GM12878 (cell line): Measurements from ENCODE around the gene PLEKHH2. TPM values are rescaled to one million over a fixed set of nuclear protein-coding genes. Genes with fewer than 3 reads are reported as not detected.

Experiments
- ATAC-seq: fragments of 200-7000 bp; cut with Tn5 transposase; 3 replicates; pipeline ENCODE4 v1.9.1; 2020; ENCODE audit warnings: mild to moderate bottlenecking, moderate library complexity
- BruUV-seq: library from RNA; stranded (reverse); fragments of 400-500 nt; replicated peaks from 2 replicates; lab custom pipeline; 2021; lab: Mats Ljungman, UMichigan
- CTCF ChIA-PET: fragments of 300-600 bp; sonication (Branson Sonifier 250); formaldehyde crosslinking; extraction: SDS; loops from one replicate; lab custom pipeline; 2021; ENCODE audit warnings: inconsistent platforms; lab: Yijun Ruan, JAX
- POLR2A ChIA-PET: fragments of 350-600 bp; formaldehyde crosslinking; extraction: SDS; loops from one replicate; lab custom pipeline; 2021; ENCODE audit warnings: inconsistent platforms; lab: Charles Lee
- RAD21 ChIA-PET: fragments of 300-600 bp; sonication (Branson Sonifier 250); formaldehyde crosslinking; loops from one replicate; lab custom pipeline; 2023; ENCODE audit warnings: antibody characterized with exemption; ENCODE audit not compliant: unreplicated experiment; lab: Charles Lee
- SMC1A ChIA-PET: fragments of 300-600 bp; sonication (Branson Sonifier 250); formaldehyde crosslinking; loops from one replicate; lab custom pipeline; 2023; ENCODE audit not compliant: unreplicated experiment, uncharacterized antibody; lab: Charles Lee
- DNase-seq: peaks from one replicate; pipeline ENCODE4 v3.0.0-alpha.2; 2011; ENCODE audit warnings: low read depth, low spot score
- FAIRE-seq: peaks from 3 replicates; lab custom pipeline; 2011; peaks lifted over from hg19 to GRCh38; lab: Jason Lieb, UNC
- H2AFZ ChIP-seq: 2 replicates; pipeline ENCODE4 v1.6.0; 2011; ENCODE audit warnings: low read depth, low read length, control low read depth; ENCODE audit not compliant: control insufficient read depth
- H3K27ac ChIP-seq: 2 replicates; pipeline ENCODE4 v1.5.1; 2011; ENCODE audit warnings: control low read depth; ENCODE audit not compliant: control insufficient read depth, insufficient read depth
- H3K27me3 ChIP-seq, 2 experiments: replicated peaks in 1 of 2; 2 replicates each; pipeline versions ENCODE4 v1.6.0 to v1.6.1; 2011; ENCODE audit warnings: low read length in 1 of 2; ENCODE audit not compliant: control insufficient read depth in 2 of 2, insufficient read depth in 2 of 2
- H3K36me3 ChIP-seq, 2 experiments: 2 replicates each; pipeline ENCODE4 v1.5.1; 2011; ENCODE audit warnings: low read length in 1 of 2; ENCODE audit not compliant: control insufficient read depth in 2 of 2, insufficient read depth in 2 of 2
- H3K4me1 ChIP-seq: 2 replicates; pipeline ENCODE4 v1.6.1; 2011; ENCODE audit warnings: mild to moderate bottlenecking, low read length, moderate library complexity, mixed read lengths; ENCODE audit not compliant: control insufficient read depth, insufficient read depth
- H3K4me2 ChIP-seq: 2 replicates; pipeline ENCODE4 v1.6.0; 2011; ENCODE audit warnings: control low read depth; ENCODE audit not compliant: control insufficient read depth, insufficient read depth
- H3K4me3 ChIP-seq: fragments of 200-600 bp; sonication (generic); 2 replicates; pipeline ENCODE4 v1.5.1; 2016
- H3K79me2 ChIP-seq: 2 replicates; pipeline ENCODE4 v1.6.0; 2011; ENCODE audit warnings: low read length; ENCODE audit not compliant: control insufficient read depth, insufficient read depth
- H3K9ac ChIP-seq: 2 replicates; pipeline ENCODE4 v1.8.0; 2011; ENCODE audit warnings: low read length, control low read depth, mixed read lengths; ENCODE audit not compliant: control insufficient read depth, insufficient read depth
- H3K9me3 ChIP-seq: replicated peaks from 3 replicates; pipeline ENCODE4 v1.5.1; 2011; ENCODE audit warnings: mild to moderate bottlenecking, low read length; ENCODE audit not compliant: control insufficient read depth, insufficient read depth
- H4K20me1 ChIP-seq: 2 replicates; pipeline ENCODE4 v1.6.0; 2011; ENCODE audit not compliant: control insufficient read depth, insufficient read depth
- ATF3 ChIP-seq: IDR thresholded peaks from 2 replicates; pipeline ENCODE4 v1.6.1; 2011; ENCODE audit warnings: low read depth, mild to moderate bottlenecking, low read length, moderate library complexity, borderline replicate concordance; ENCODE audit errors: extremely low read depth
- BHLHE40 ChIP-seq, 2 experiments: fragments of 450-650 bp in 1 of 2; IDR thresholded peaks; 2 replicates each; pipeline ENCODE4 v1.6.1; 2011 to 2017; ENCODE audit warnings: low read depth in 2 of 2, borderline replicate concordance in 1 of 2, improper control_type of control experiment in 1 of 2, low read length in 1 of 2, mild to moderate bottlenecking in 1 of 2
- BMI1 ChIP-seq: fragments of 450-650 bp; IDR thresholded peaks from 2 replicates; pipeline ENCODE4 v1.6.1; 2016; ENCODE audit warnings: mild to moderate bottlenecking, moderate library complexity, borderline replicate concordance
- E4F1 ChIP-seq: fragments of 450-650 bp; IDR thresholded peaks from 2 replicates; pipeline ENCODE4 v1.6.1; 2018; ENCODE audit warnings: borderline replicate concordance, mild to moderate bottlenecking; ENCODE audit not compliant: partially characterized antibody
- EGR1 ChIP-seq, 2 experiments: IDR thresholded peaks; 1 replicate in 1 of 2; 2 replicates in 1 of 2; pipeline ENCODE4 v1.6.1; 2011 to 2012; ENCODE audit warnings: low read depth in 2 of 2, low read length in 2 of 2, borderline replicate concordance in 1 of 2, mild to moderate bottlenecking in 1 of 2, moderate library complexity in 1 of 2
- ESRRA ChIP-seq: IDR thresholded peaks from 2 replicates; pipeline ENCODE4 v1.6.1; 2012; ENCODE audit warnings: mild to moderate bottlenecking, low read length, improper control_type of control experiment
- HDAC2 ChIP-seq: fragments of 200-600 bp; sonication (generic); IDR thresholded peaks from 2 replicates; pipeline ENCODE4 v1.6.1; 2017
- IKZF1 ChIP-seq: fragments of 450-650 bp; conservative IDR thresholded peaks from 2 replicates; pipeline ENCODE4 v1.6.1; 2017; ENCODE audit warnings: antibody characterized with exemption, mild to moderate bottlenecking
- JUNB ChIP-seq: IDR thresholded peaks from 2 replicates; pipeline ENCODE4 v1.6.1; 2016; ENCODE audit warnings: antibody characterized with exemption, mild to moderate bottlenecking
- MYC ChIP-seq: IDR thresholded peaks from 2 replicates; pipeline ENCODE4 v1.6.1; 2011; ENCODE audit warnings: mild to moderate bottlenecking, low read length, moderate library complexity, inconsistent platforms; ENCODE audit not compliant: insufficient read depth, insufficient replicate concordance, insufficient read length, severe bottlenecking
- NFIC ChIP-seq: IDR thresholded peaks from 2 replicates; pipeline ENCODE4 v1.6.1; 2012; ENCODE audit warnings: low read depth, mild to moderate bottlenecking, inconsistent platforms, low read length, moderate library complexity
- PAX5 ChIP-seq: IDR thresholded peaks from 2 replicates; pipeline ENCODE4 v1.6.1; 2011; ENCODE audit warnings: low read depth, low read length, borderline replicate concordance
- POU2F2 ChIP-seq: IDR thresholded peaks from 3 replicates; pipeline ENCODE4 v1.6.1; 2011; ENCODE audit warnings: low read depth, mild to moderate bottlenecking, low read length, borderline replicate concordance
- SMAD5 ChIP-seq: IDR thresholded peaks from 2 replicates; pipeline ENCODE4 v1.6.1; 2016; ENCODE audit warnings: antibody characterized with exemption, low read depth
- TARDBP ChIP-seq: IDR thresholded peaks from 2 replicates; pipeline ENCODE4 v1.6.1; 2016; ENCODE audit warnings: borderline replicate concordance
- ZNF274 ChIP-seq: IDR thresholded peaks from one replicate; pipeline ENCODE4 v1.8.0; 2011; ENCODE audit not compliant: insufficient read length, insufficient read depth
- WGBS: methylation state at CpG from one replicate; pipeline ENCODE4 v1.1.6; 2016; ENCODE audit warnings: low lambda C conversion rate; ENCODE audit not compliant: insufficient replicate concordance, insufficient coverage; ENCODE audit errors: missing lambda C conversion rate; 5-methylcytosine and 5-hydroxymethylcytosine counted together
- in situ Hi-C: fragments of 300-500 bp; cut with MboI; formaldehyde crosslinking; loops from 9 replicates; pipeline ENCODE4 v1.14.3; 2018; ENCODE audit warnings: mixed read lengths
- intact Hi-C: fragments of 100-400 bp; cut with micrococcal nuclease; formaldehyde crosslinking; loops from one replicate; pipeline ENCODE4 v1.14.2; 2022; ENCODE audit not compliant: unreplicated experiment
- polyA plus RNA-seq, 11 experiments: library from polyadenylated mRNA; depleted of rRNA in 4 of 11; unstranded in 6 of 11; stranded (reverse) in 5 of 11; fragments of >200 nt; fragmentation: Nextera tagmentation in 4 of 11; fragmentation: Illumina TruSeq in 1 of 11; extraction: Ambion mirVana in 4 of 11; extraction: Trizol in 1 of 11; gene quantifications; 1 replicate in 1 of 11; 2 replicates in 10 of 11; pipeline versions ENCODE4 v1.2.1 to v1.2.3, GENCODE V29; 2011 to 2016; ENCODE audit warnings: inconsistent platforms in 2 of 11, missing spikeins in 2 of 11, low read depth in 1 of 11
- total RNA-seq, 4 experiments: library from RNA; depleted of rRNA in 3 of 4; stranded (reverse); fragments of >200 nt in 3 of 4; fragmentation: Illumina TruSeq in 1 of 4; extraction: Trizol in 1 of 4; gene quantifications; 2 replicates each; pipeline versions ENCODE4 v1.2.1 to v1.2.3, GENCODE V29; 2013 to 2021

The PLEKHH2 gene
- total and polyA plus RNA-seq, 10 of the 15 experiments (the other 5 are each of a cell fraction or from before 2014, with no cell fraction given): not detected

GRCh38 chr2:43762286-43762685, 125.2 kb downstream of the PLEKHH2 start:
- no peaks in the 10 kb centered on the region for H4K20me1 ChIP-seq
- no peak overlapping the region for H3K9ac ChIP-seq
- ATAC-seq: no peak
- no peaks in the 10 kb centered on the region for H3K36me3 ChIP-seq
- intact Hi-C loops: no loop called here
- WGBS: 0% methylated on average over 3 of the region's 3 CpGs
- ChIA-PET SMC1A (interaction anchor here (1.6 kb wide), 1 partner anchor 11 kb away, joined by 4 read pairs; the partner anchor contains the start of gene DYNC2LI1), POLR2A (no interaction called here), CTCF (no interaction called here)
- H3K27me3 ChIP-seq: no peaks in the 10 kb centered on the region
- no peak overlapping the region for H3K4me3 ChIP-seq
- no peaks in the 10 kb centered on the region for H3K4me1 ChIP-seq
- no peak overlapping the region for H3K4me2 ChIP-seq
- BruUV-seq: no TSS peak
- no peak for TF ChIP-seq ATF3
- peak; percentile 80 for TF ChIP-seq JUNB
- TF ChIP-seq, all 136 proteins: peak for 1
- Histone ChIP-seq H3K9me3 (no peaks in the 10 kb centered on the region), H3K79me2 (no peaks in the 10 kb centered on the region), H3K27ac (no peak overlapping the region), H2AFZ (no peak overlapping the region)
- in situ Hi-C loops: no loop called here
- FAIRE-seq (no peak), DNase-seq (no peak)
- RAD21 ChIA-PET: no interaction called here

DNA sequence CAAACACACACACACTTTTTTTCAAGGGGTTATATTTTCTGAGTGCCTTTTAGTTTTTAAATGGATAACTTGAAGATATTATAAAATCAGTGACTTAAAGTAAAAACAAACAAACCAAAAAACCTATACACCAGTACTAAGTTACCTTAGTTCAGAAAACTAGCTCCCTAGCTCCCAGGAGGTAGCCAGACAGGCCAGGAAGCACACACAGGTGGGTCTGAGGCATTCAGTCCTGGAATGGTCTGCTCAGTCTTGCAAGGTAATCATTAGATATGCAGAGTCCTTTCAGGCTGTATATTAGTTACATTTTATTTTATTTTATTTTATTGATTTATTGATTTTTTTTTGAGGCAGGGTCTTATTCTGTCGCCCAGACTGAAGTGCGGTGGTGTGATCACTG, 126.0 kb downstream of the PLEKHH2 start:
- DNase-seq: no peak
- H3K36me3 ChIP-seq: no peaks in the 10 kb centered on the region
- RAD21 ChIA-PET: no interaction called here
- no peaks in the 10 kb centered on the region for H3K9me3 ChIP-seq
- no peaks in the 10 kb centered on the region for H3K4me1 ChIP-seq
- no peak for FAIRE-seq
- POLR2A ChIA-PET: no interaction called here
- intact Hi-C loops (no loop called here), in situ Hi-C loops (no loop called here)
- H4K20me1 ChIP-seq: no peaks in the 10 kb centered on the region
- no peak overlapping the region for H3K4me2 ChIP-seq
- no peak overlapping the region for H3K4me3 ChIP-seq
- CTCF ChIA-PET: no interaction called here
- H3K9ac ChIP-seq: no peak overlapping the region
- SMC1A ChIA-PET: no interaction called here
- H2AFZ ChIP-seq: no peak overlapping the region
- WGBS: 81% methylated on average over 2 of the region's 2 CpGs
- no peak for ATAC-seq
- H3K79me2 ChIP-seq: no peaks in the 10 kb centered on the region
- BruUV-seq: no TSS peak
- no peak overlapping the region for H3K27ac ChIP-seq
- H3K27me3 ChIP-seq: no peaks in the 10 kb centered on the region
- TF ChIP-seq SMAD5: no peak
- no peak for TF ChIP-seq TARDBP
- TF ChIP-seq ESRRA: no peak
- no peak for TF ChIP-seq BHLHE40 (IDR thresholded peaks at IDR 0.05; ENCODE audit: borderline replicate concordance in 1 of 2, low read depth in 2 of 2, low read length in 1 of 2)
- TF ChIP-seq BMI1: no peak
- no peak for TF ChIP-seq HDAC2
- TF ChIP-seq NFIC: no peak
- TF ChIP-seq PAX5: no peak
- TF ChIP-seq IKZF1: no peak
- TF ChIP-seq EGR1 (IDR thresholded peaks at IDR 0.05; ENCODE audit: borderline replicate concordance in 1 of 2, low read depth in 2 of 2, low read length in 2 of 2): no peak
- no peak for TF ChIP-seq E4F1
- TF ChIP-seq POU2F2: no peak
- TF ChIP-seq ZNF274: no peak
- no peak for TF ChIP-seq MYC
